H54 (cell line): Measurements from ENCODE around the gene UNC5C.
"Not testable (repeated sequence)": the region's sequence is repeated elsewhere in the genome, so short reads cannot be mapped to it uniquely, and the experiment has no call there.

Experiments used
- DNase-seq: peaks from one replicate; pipeline ENCODE4 v3.0.0; 2011; ENCODE audit warnings: low spot score, mixed read lengths; ENCODE audit not compliant: insufficient read length
- FAIRE-seq: peaks from 3 replicates; lab custom pipeline; 2011; peaks lifted over from hg19 to GRCh38; lab: Jason Lieb, UNC
- POLR2A ChIP-seq: IDR thresholded peaks from 2 replicates; pipeline ENCODE4 v1.6.1; 2011; ENCODE audit warnings: low read depth, mild to moderate bottlenecking, low read length

UNC5C gene

GRCh38 chr4:95153182-95153581 is 395.6 kb downstream of the UNC5C start:
- FAIRE-seq (no peak), DNase-seq (no peak)
- no peak for TF ChIP-seq POLR2A

DNA sequence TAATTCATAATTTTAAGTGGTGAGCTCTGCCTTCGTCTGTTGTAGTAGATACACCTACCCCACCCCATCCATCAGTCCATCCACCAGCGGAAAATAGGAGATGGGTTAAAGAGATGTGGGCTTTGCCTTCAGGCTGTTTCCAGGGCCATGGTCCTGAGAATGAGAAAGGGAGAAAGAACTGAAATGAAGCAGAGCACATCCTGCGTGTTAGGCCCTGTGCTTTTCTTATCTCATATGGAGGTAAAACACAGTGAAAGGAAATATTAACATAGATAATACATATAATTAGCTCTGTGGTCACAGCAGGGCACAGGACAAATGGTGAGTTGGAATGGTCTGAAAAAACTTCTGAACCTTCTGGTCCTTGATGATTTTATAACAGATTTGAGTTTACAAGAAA is 397.5 kb downstream of the UNC5C start:
- DNase-seq (no peak), FAIRE-seq (no peak)
- no peak for TF ChIP-seq POLR2A

- FAIRE-seq: no peak
Measured at GRCh38 chr4:95142932-95143331, 405.8 kb downstream of the UNC5C start.

GRCh38 chr4:95141361-95141760 is 407.4 kb downstream of the UNC5C start:
- no peak for TF ChIP-seq POLR2A
- DNase-seq (no peak), FAIRE-seq (no peak)

More at GRCh38 chr4:95142932-95143331, 405.8 kb downstream of the UNC5C start:
- no peak for DNase-seq
- TF ChIP-seq POLR2A: no peak

GRCh38 chr4:95139424-95139823 is 409.3 kb downstream of the UNC5C start:
- DNase-seq, FAIRE-seq: not testable (repeated sequence)

- DNase-seq, FAIRE-seq: not testable (repeated sequence)
Measured at GRCh38 chr4:95134016-95134415, 414.8 kb downstream of the UNC5C start.

- FAIRE-seq (peak; percentile 81), DNase-seq (peak; percentile 10)
- TF ChIP-seq POLR2A: no peak
Measured at GRCh38 chr4:95129821-95130311, 418.9 kb downstream of the UNC5C start.

DNA sequence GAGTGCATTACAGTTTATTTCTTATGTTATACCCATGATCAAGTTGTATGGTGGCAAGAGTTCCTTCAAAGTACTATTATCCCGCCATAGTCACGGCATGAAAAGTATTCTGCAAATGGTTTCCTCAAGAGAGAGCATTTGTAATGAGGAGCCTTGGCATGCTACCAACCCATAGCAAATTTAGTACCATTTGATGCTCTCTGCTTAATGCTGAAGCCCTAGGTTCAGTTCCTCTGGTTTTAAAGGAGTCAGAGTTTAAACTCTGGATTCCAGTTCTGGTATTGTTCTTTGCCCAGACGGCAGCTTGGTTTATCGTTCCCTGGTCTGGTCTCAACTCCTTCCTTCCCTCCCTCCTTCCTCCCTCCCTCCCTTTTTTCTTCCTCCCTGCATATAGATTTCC is 419.7 kb downstream of the UNC5C start:
- DNase-seq: no peak
- FAIRE-seq: no peak
- TF ChIP-seq POLR2A: no peak

- TF ChIP-seq POLR2A: no peak
- DNase-seq (no peak), FAIRE-seq (peak; percentile 76)
Measured at GRCh38 chr4:95124906-95125504, 423.8 kb downstream of the UNC5C start.

DNA sequence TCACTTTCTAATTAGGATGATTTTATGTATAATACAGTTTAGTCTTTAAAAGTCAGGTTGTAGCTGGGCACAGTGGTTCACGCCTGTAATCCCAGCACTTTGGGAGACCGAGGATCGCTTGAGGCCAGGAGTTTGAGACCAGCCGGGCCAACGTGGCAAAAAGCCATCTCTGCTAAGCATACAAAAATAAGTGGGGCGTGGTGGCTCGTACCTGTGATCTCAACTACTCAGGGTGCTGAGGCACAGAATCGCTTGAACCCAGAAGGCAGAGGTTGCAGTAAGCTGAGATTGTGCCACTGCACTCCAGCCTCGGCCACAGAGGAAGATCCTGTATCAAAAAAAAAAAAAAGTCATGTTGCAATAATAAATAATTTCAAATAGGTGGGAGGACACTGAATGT is 426.8 kb downstream of the UNC5C start:
- TF ChIP-seq POLR2A: no peak
- FAIRE-seq: no peak
- no peak for DNase-seq

- FAIRE-seq: no peak
Measured at GRCh38 chr4:95120456-95120855, 428.3 kb downstream of the UNC5C start.

DNA sequence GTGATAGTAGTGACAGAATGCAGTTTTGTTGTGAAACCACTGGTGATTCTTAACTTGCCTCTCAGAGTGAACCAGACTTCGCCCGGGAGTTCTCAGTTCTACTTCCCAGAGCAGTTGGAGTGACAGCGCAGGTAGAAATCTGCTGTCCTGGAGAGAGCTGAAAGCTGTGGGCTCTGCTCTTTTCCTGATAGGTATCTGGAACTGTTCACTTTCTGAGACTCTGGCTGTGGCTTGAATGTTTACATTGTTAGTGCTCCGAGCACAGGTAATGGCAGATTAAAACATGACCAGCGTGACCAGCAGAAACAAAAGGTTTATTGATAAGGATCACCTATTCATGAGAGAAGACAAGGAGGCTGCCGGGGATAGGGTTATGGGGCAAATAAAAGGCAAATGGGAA is 430.3 kb downstream of the UNC5C start:
- FAIRE-seq: no peak
- no peak for DNase-seq
- TF ChIP-seq POLR2A: no peak

More at GRCh38 chr4:95120456-95120855, 428.3 kb downstream of the UNC5C start:
- TF ChIP-seq POLR2A: no peak
- no peak for DNase-seq

- no peak for FAIRE-seq
- no peak for TF ChIP-seq POLR2A
- DNase-seq: no peak
Measured at GRCh38 chr4:95114521-95114920, 434.3 kb downstream of the UNC5C start.
